Astrocyte (in vitro differentiated cells and primary cell): ENCODE measurements around the gene ULK3. TPM values are rescaled to one million over a fixed set of nuclear protein-coding genes. Genes with fewer than 3 reads are reported as not detected.

Source experiments
- DNase-seq: peaks from one replicate; pipeline ENCODE4 v3.0.0-alpha.2; 2010; ENCODE audit warnings: low read depth
- FAIRE-seq: peaks from 2 replicates; lab custom pipeline; 2011; peaks lifted over from hg19 to GRCh38; lab: Jason Lieb, UNC
- H2AFZ ChIP-seq: 2 replicates; pipeline ENCODE4 v1.6.0; 2012; ENCODE audit warnings: low read depth, low read length, inconsistent platforms
- H3K27ac ChIP-seq: 2 replicates; pipeline ENCODE4 v1.5.1; 2011; ENCODE audit warnings: low read depth, low read length, inconsistent platforms
- H3K27me3 ChIP-seq: 2 replicates; pipeline ENCODE4 v1.6.0; 2011; ENCODE audit warnings: low read length, inconsistent platforms; ENCODE audit not compliant: insufficient read depth
- H3K36me3 ChIP-seq: 2 replicates; pipeline ENCODE4 v1.5.1; 2011; ENCODE audit warnings: low read length, inconsistent platforms; ENCODE audit not compliant: insufficient read depth
- H3K4me1 ChIP-seq: 2 replicates; pipeline ENCODE4 v1.5.1; 2011; ENCODE audit warnings: low read length, inconsistent platforms; ENCODE audit not compliant: insufficient read depth
- H3K4me2 ChIP-seq: 2 replicates; pipeline ENCODE4 v1.6.0; 2012; ENCODE audit warnings: low read length, inconsistent platforms
- H3K4me3 ChIP-seq: 2 replicates; pipeline ENCODE4 v1.5.1; 2011; ENCODE audit warnings: low read depth, mild to moderate bottlenecking, low read length, inconsistent platforms; ENCODE audit not compliant: insufficient read depth
- H3K79me2 ChIP-seq: 2 replicates; pipeline ENCODE4 v1.6.0; 2012; ENCODE audit warnings: mild to moderate bottlenecking, low read length, inconsistent platforms; ENCODE audit not compliant: insufficient read depth
- H3K9ac ChIP-seq: 2 replicates; pipeline ENCODE4 v1.6.0; 2012; ENCODE audit warnings: mild to moderate bottlenecking, low read length, inconsistent platforms
- H3K9me3 ChIP-seq: 2 replicates; pipeline ENCODE4 v1.5.1; 2012; ENCODE audit warnings: low read depth, mild to moderate bottlenecking, low read length, inconsistent platforms; ENCODE audit not compliant: insufficient read depth
- H4K20me1 ChIP-seq: 2 replicates; pipeline ENCODE4 v1.6.0; 2012; ENCODE audit warnings: low read length, inconsistent platforms; ENCODE audit not compliant: insufficient read depth
- H3K27ac Mint-ChIP-seq: one replicate; pipeline ENCODE4 v1.8.0; 2021; ENCODE audit warnings: mild to moderate bottlenecking, mixed read lengths; ENCODE audit not compliant: unreplicated experiment
- H3K27me3 Mint-ChIP-seq: one replicate; pipeline ENCODE4 v1.8.0; 2021; ENCODE audit warnings: low read depth, mixed read lengths; ENCODE audit not compliant: unreplicated experiment
- H3K36me3 Mint-ChIP-seq: one replicate; pipeline ENCODE4 v1.8.0; 2021; ENCODE audit warnings: low read depth, mixed read lengths; ENCODE audit not compliant: unreplicated experiment
- H3K4me1 Mint-ChIP-seq: one replicate; pipeline ENCODE4 v1.8.0; 2021; ENCODE audit warnings: low read depth, mixed read lengths; ENCODE audit not compliant: unreplicated experiment
- H3K4me3 Mint-ChIP-seq: one replicate; pipeline ENCODE4 v1.8.0; 2021; ENCODE audit warnings: mild to moderate bottlenecking, moderate library complexity, mixed read lengths; ENCODE audit not compliant: unreplicated experiment
- H3K9me3 Mint-ChIP-seq: one replicate; pipeline ENCODE4 v1.8.0; 2021; ENCODE audit warnings: mild to moderate bottlenecking, mixed read lengths; ENCODE audit not compliant: unreplicated experiment
- CTCF ChIP-seq: IDR thresholded peaks from 2 replicates; pipeline ENCODE4 v1.5.1; 2011; ENCODE audit warnings: low read depth, mild to moderate bottlenecking, inconsistent platforms, low read length, moderate library complexity; ENCODE audit not compliant: insufficient read depth
- EZH2 ChIP-seq: IDR thresholded peaks from 2 replicates; pipeline ENCODE4 v1.6.1; 2012; ENCODE audit warnings: mild to moderate bottlenecking, low read length, inconsistent platforms; ENCODE audit not compliant: insufficient read depth
- total RNA-seq: library from RNA; stranded (reverse); gene quantifications from 2 replicates; pipeline ENCODE4 v1.2.1, GENCODE V29; 2021

Gene ULK3
- total RNA-seq, 1 donor from 2014 or later = 15.6 TPM

GRCh38 chr15:74823324-74823723, 19.6 kb downstream of the ULK3 start:
- Mint-ChIP-seq H3K4me3 (no peak overlapping the region), H3K9me3 (no peaks in the 10 kb centered on the region), H3K36me3 (no peaks in the 10 kb centered on the region), H3K27me3 (peaks cover 61% of the 10 kb centered on the region), H3K4me1 (no peaks in the 10 kb centered on the region), H3K27ac (no peak overlapping the region)
- Histone ChIP-seq H2AFZ (no peak overlapping the region), H3K4me3 (no peak overlapping the region), H3K9me3 (no peaks in the 10 kb centered on the region), H3K27me3 (peaks cover 23% of the 10 kb centered on the region), H3K9ac (no peak overlapping the region), H3K4me1 (peaks cover 5% of the 10 kb centered on the region), H4K20me1 (peaks cover 3% of the 10 kb centered on the region), H3K4me2 (no peak overlapping the region), H3K36me3 (no peaks in the 10 kb centered on the region), H3K27ac (no peak overlapping the region), H3K79me2 (no peaks in the 10 kb centered on the region)
- TF ChIP-seq EZH2 = no peak
- TF ChIP-seq CTCF = no peak
- no peak for DNase-seq
- no peak for FAIRE-seq

- Histone ChIP-seq H3K4me2 (no peak overlapping the region), H3K27ac (no peak overlapping the region), H3K9me3 (no peaks in the 10 kb centered on the region), H3K79me2 (no peaks in the 10 kb centered on the region), H3K4me1 (peaks cover 8% of the 10 kb centered on the region), H3K9ac (no peak overlapping the region), H3K36me3 (no peaks in the 10 kb centered on the region), H3K27me3 (peaks cover 12% of the 10 kb centered on the region), H3K4me3 (no peak overlapping the region), H2AFZ (no peak overlapping the region), H4K20me1 (no peaks in the 10 kb centered on the region)
- Mint-ChIP-seq H3K36me3 (no peaks in the 10 kb centered on the region), H3K9me3 (no peaks in the 10 kb centered on the region), H3K4me1 (peaks cover 4% of the 10 kb centered on the region), H3K4me3 (no peak overlapping the region), H3K27me3 (peaks cover 50% of the 10 kb centered on the region), H3K27ac (no peak overlapping the region)
- no peak for TF ChIP-seq CTCF
- DNase-seq (no peak), FAIRE-seq (no peak)
These were observed 20.7 kb downstream of the ULK3 start for GRCh38 chr15:74822233-74822632.

- H3K9me3 Mint-ChIP-seq = no peaks in the 10 kb centered on the region
- Histone ChIP-seq H2AFZ (no peak overlapping the region), H3K27ac (no peak overlapping the region), H4K20me1 (no peaks in the 10 kb centered on the region), H3K4me3 (no peak overlapping the region), H3K9ac (no peak overlapping the region), H3K79me2 (no peaks in the 10 kb centered on the region), H3K36me3 (no peaks in the 10 kb centered on the region), H3K27me3 (peaks cover 8% of the 10 kb centered on the region), H3K4me1 (peaks cover 8% of the 10 kb centered on the region), H3K9me3 (no peaks in the 10 kb centered on the region), H3K4me2 (no peak overlapping the region)
- H3K4me3 Mint-ChIP-seq = no peak overlapping the region
- H3K27ac Mint-ChIP-seq = no peak overlapping the region
- no peaks in the 10 kb centered on the region for H3K36me3 Mint-ChIP-seq
- H3K27me3 Mint-ChIP-seq = peaks cover 46% of the 10 kb centered on the region
- FAIRE-seq (no peak), DNase-seq (no peak)
- TF ChIP-seq EZH2 (no peak), CTCF (no peak)
- peaks cover 7% of the 10 kb centered on the region for H3K4me1 Mint-ChIP-seq
These were observed 21.2 kb downstream of the ULK3 start for GRCh38 chr15:74821790-74822158.
